HEK293T (cell line): ENCODE data around the gene HOXD10.

Source experiments
- ARNT ChIP-seq: fragments of 450-650 bp; IDR thresholded peaks from 2 replicates; pipeline ENCODE4 v1.6.1; 2017; ENCODE audit warnings: mild to moderate bottlenecking
- CTBP1 ChIP-seq: fragments of 450-650 bp; IDR thresholded peaks from 2 replicates; pipeline ENCODE4 v1.6.1; 2016; ENCODE audit warnings: borderline replicate concordance
- ELF4 ChIP-seq: fragments of 450-650 bp; IDR thresholded peaks from 2 replicates; pipeline ENCODE4 v1.6.1; 2017; ENCODE audit warnings: antibody characterized with exemption
- L3MBTL2 ChIP-seq: fragments of 450-650 bp; conservative IDR thresholded peaks from 2 replicates; pipeline ENCODE4 v1.6.1; 2016; ENCODE audit warnings: mild to moderate bottlenecking
- NFRKB ChIP-seq: fragments of 450-650 bp; IDR thresholded peaks from 2 replicates; pipeline ENCODE4 v1.6.1; 2016; ENCODE audit warnings: mild to moderate bottlenecking, moderate library complexity
- ZNF384 ChIP-seq: fragments of 450-650 bp; IDR thresholded peaks from 2 replicates; pipeline ENCODE4 v1.6.1; 2016
- TF ChIP-seq, protein P1 (sequence below): fragments of 450-650 bp; IDR thresholded peaks from 2 replicates; pipeline ENCODE4 v1.6.1; 2016

GRCh38 chr2:176128172-176128981 is 11.8 kb downstream of the HOXD10 start:
- TF ChIP-seq, protein P1, sequence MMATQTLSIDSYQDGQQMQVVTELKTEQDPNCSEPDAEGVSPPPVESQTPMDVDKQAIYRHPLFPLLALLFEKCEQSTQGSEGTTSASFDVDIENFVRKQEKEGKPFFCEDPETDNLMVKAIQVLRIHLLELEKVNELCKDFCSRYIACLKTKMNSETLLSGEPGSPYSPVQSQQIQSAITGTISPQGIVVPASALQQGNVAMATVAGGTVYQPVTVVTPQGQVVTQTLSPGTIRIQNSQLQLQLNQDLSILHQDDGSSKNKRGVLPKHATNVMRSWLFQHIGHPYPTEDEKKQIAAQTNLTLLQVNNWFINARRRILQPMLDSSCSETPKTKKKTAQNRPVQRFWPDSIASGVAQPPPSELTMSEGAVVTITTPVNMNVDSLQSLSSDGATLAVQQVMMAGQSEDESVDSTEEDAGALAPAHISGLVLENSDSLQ: no peak
- TF ChIP-seq ARNT (no peak), ZNF384 (no peak), NFRKB (no peak), ELF4 (no peak), CTBP1 (no peak), L3MBTL2 (no peak)
